HG02840 (cell line): ENCODE results near the gene HSPBAP1.

Experiments
- ATAC-seq: cut with Tn5 transposase; IDR thresholded peaks from one replicate; pipeline ENCODE4 v1.9.1; 2021; ENCODE audit warnings: mild to moderate bottlenecking, moderate library complexity, moderate number of reproducible peaks; ENCODE audit not compliant: unreplicated experiment, low FRiP score

The HSPBAP1 gene

DNA sequence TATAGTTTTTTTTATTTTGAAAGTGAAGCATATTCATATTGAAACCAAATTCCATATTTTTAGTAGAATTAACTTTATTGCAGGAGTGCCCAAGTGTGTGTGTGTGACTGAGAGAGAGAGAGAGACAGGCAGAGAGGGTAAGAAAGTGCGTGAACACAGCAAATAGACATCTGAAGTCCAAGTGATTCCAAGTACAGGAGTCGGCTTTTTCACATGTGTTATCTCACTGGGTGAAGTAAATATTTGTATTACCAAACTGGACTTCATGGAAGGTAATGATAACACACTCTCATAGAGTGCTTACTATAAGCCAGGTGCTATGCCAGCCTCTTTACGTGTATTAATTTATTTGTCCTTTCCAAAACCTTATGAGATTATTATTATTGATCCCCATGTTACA, 101.0 kb downstream of the HSPBAP1 start:
- ATAC-seq = no peak

GRCh38 chr3:122691195-122691594, 102.4 kb downstream of the HSPBAP1 start:
- no peak for ATAC-seq

DNA sequence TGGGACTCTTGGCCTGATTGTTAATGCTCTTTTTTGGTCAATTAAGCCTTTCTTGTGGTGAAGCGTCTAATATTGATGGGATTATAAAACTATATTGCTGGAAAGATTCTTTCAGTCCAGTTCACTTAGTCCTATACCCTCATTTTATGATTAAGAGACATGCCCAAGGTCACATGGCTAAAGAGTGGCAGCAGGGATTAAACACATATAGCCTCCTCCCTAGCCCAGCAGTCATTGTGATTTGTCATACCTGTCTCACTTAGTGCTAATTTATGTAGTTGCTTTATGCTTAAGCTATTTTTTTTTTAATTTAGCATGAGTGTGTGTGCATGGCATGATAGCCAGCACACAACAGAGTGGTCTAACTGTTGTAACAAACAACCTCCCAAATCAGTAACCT, 103.5 kb downstream of the HSPBAP1 start:
- no peak for ATAC-seq
